Activated T-cell treated with anti-CD3 and anti-CD28 coated beads, Interleukin-2, amount 50 U/mL, for 4 hours (primary cell): ENCODE results near the gene MYZAP. TPM values are rescaled to one million over a fixed set of nuclear protein-coding genes. Genes with fewer than 3 reads are reported as not detected.

ENCODE experiments used
- ATAC-seq, 2 donors: fragments of 200-7000 bp; cut with Tn5 transposase; one replicate each; pipeline ENCODE4 v1.10.0; 2021
- DNase-seq: peaks from one replicate; pipeline ENCODE4 v3.0.0-alpha.2; 2020
- H3K27me3 Mint-ChIP-seq: one replicate; pipeline ENCODE4 v1.8.0; 2021; ENCODE audit warnings: low read depth, mixed read lengths
- H3K36me3 Mint-ChIP-seq: one replicate; pipeline ENCODE4 v1.8.0; 2022; ENCODE audit warnings: mixed read lengths; ENCODE audit not compliant: insufficient read depth
- H3K4me1 Mint-ChIP-seq: one replicate; pipeline ENCODE4 v1.8.0; 2021; ENCODE audit warnings: low read depth, mixed read lengths
- H3K4me3 Mint-ChIP-seq: one replicate; pipeline ENCODE4 v1.8.0; 2021; ENCODE audit warnings: mild to moderate bottlenecking, moderate library complexity, mixed read lengths
- H3K9me3 Mint-ChIP-seq: one replicate; pipeline ENCODE4 v1.8.0; 2021; ENCODE audit warnings: mixed read lengths
- total RNA-seq, 3 donors: library from RNA; stranded (reverse); gene quantifications; one replicate each; pipeline ENCODE4 v1.2.1, GENCODE V29; 2021

MYZAP gene
- total RNA-seq, 3 donors from 2014 or later: 0.13 to 0.22 TPM; not detected in 1

DNA sequence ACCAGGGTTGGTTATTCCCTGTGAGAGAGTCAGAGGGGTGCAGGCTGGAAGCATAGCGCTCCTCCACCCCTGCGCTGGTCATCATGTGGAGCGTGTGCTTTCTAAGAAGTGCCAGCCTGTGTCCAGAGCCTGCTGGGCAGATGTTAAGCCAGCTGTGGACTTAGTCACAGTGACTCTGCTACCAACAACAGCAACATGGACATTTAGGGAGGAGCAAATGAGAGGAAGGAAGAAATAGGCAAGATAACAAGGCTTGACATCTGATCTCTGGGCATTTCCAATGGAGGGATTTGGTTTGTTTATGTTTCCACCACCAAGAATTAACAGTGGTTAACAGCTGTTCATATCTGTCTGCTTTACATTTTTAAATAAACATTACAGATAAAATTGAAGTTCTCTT, 36.4 kb upstream of the MYZAP start:
- Mint-ChIP-seq H3K4me3 (no peak overlapping the region), H3K36me3 (no peaks in the 10 kb centered on the region), H3K9me3 (no peaks in the 10 kb centered on the region), H3K4me1 (peaks cover 4% of the 10 kb centered on the region), H3K27me3 (peaks cover 12% of the 10 kb centered on the region)
- ATAC-seq (no peak), DNase-seq (no peak)

DNA sequence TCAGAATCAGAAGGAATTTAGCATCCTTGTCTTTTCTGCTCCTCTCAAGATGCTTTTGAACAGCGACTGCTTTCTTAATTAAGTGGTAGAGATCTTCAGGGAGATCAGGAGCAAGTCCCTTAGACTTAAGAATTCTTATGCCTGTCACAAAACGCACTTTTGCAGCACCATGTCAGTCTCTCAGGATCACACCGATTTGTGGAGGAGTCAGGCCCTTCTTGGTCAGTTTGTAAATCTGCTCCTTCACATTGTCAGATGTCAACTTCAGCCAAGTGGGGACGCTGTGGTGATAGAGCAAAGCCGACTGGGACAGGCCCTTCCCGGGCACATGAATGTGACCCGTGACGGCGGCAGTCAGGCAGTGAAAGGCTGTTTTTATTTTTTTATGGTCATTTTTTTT, 35.7 kb upstream of the MYZAP start:
- H3K4me3 Mint-ChIP-seq: no peak overlapping the region
- H3K9me3 Mint-ChIP-seq: no peaks in the 10 kb centered on the region
- ATAC-seq (no peak), DNase-seq (no peak)
- H3K27me3 Mint-ChIP-seq: peaks cover 11% of the 10 kb centered on the region
- no peaks in the 10 kb centered on the region for H3K36me3 Mint-ChIP-seq
- peaks cover 10% of the 10 kb centered on the region for H3K4me1 Mint-ChIP-seq

DNA sequence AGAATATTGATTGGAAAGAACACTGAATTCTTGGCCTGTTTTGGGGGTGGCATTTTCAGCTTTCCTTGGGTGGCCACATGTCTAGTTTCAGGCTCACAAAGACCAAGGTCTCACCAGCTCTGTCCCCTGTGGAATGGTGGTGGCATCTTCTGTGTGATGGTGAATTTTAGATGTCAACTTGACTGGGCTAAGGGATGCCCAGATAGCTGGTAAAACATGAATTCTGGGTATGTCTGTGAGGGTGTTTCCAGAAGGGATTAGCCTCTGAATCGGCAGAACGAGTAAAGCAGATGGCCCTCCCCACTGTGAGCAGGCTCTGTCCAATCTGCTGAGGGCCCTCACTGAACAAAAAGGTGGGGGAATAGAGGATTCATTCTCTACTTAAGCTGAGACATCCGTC, 34.4 kb upstream of the MYZAP start:
- Mint-ChIP-seq H3K27me3 (peaks cover 6% of the 10 kb centered on the region), H3K36me3 (no peaks in the 10 kb centered on the region), H3K4me3 (no peak overlapping the region), H3K9me3 (no peaks in the 10 kb centered on the region), H3K4me1 (peaks cover 22% of the 10 kb centered on the region)
- DNase-seq (no peak), ATAC-seq (no peak)

DNA sequence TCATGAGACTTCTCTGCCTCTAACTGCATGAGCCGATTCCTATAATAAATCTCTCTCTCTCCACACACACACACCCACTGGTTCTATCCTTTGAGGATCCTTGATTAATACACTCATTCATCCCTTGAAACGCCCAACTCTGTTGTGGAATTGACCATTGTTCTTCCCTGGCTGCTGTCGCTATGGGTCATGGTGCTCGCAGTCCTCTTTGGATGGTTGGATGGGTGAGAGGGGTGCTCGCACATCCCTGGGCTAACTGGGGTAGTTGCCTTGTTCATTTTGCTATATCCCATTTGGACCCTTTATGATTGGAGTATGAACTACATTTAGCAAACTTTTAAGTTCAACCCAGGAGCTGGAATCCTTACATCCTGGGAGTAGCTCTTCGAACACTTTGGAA, 33.9 kb upstream of the MYZAP start:
- peaks cover 6% of the 10 kb centered on the region for H3K27me3 Mint-ChIP-seq
- ATAC-seq (no peak), DNase-seq (no peak)
- peaks cover 27% of the 10 kb centered on the region for H3K4me1 Mint-ChIP-seq
- H3K36me3 Mint-ChIP-seq: no peaks in the 10 kb centered on the region
- H3K4me3 Mint-ChIP-seq: no peak overlapping the region
- H3K9me3 Mint-ChIP-seq: no peaks in the 10 kb centered on the region

GRCh38 chr15:57559875-57560274, 31.8 kb upstream of the MYZAP start:
- DNase-seq (peak; percentile 68), ATAC-seq (no peak)
- no peaks in the 10 kb centered on the region for H3K36me3 Mint-ChIP-seq
- H3K4me3 Mint-ChIP-seq: no peak overlapping the region
- H3K9me3 Mint-ChIP-seq: no peaks in the 10 kb centered on the region
- peaks cover 37% of the 10 kb centered on the region for H3K4me1 Mint-ChIP-seq
- peaks cover 5% of the 10 kb centered on the region for H3K27me3 Mint-ChIP-seq

GRCh38 chr15:57561041-57561711, 30.5 kb upstream of the MYZAP start:
- Mint-ChIP-seq H3K27me3 (peaks cover 5% of the 10 kb centered on the region), H3K4me3 (peak overlapping the region; percentile 29), H3K36me3 (no peaks in the 10 kb centered on the region), H3K9me3 (no peaks in the 10 kb centered on the region), H3K4me1 (peaks cover 46% of the 10 kb centered on the region)
- ATAC-seq (peak; percentile 80 to 83), DNase-seq (peak; percentile 40)

- Mint-ChIP-seq H3K9me3 (no peaks in the 10 kb centered on the region), H3K36me3 (no peaks in the 10 kb centered on the region), H3K27me3 (peaks cover 6% of the 10 kb centered on the region), H3K4me3 (no peak overlapping the region), H3K4me1 (peaks cover 46% of the 10 kb centered on the region)
- no peak for DNase-seq
- ATAC-seq: no peak
Observed at GRCh38 chr15:57562196-57562769, 29.4 kb upstream of the MYZAP start.

DNA sequence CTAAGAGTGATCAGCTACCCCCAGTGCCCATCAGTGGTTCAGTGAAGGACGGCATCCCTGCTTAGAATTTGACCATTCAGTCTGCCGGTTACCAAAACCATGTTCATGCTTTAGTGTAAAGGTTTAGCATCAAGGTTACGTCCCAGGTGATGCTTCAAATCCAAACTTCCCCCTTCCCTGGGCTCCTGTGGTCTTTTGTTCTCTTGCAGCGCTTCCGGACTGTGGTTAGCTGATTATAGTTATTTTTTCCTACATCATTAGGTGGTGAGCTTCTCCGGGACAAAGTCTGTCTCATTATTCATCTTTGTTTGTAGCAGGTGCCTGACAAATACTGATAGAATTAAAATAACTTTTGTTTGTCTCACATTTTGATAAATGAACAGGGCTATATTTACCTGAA, 28.3 kb upstream of the MYZAP start:
- H3K36me3 Mint-ChIP-seq: no peaks in the 10 kb centered on the region
- no peak for ATAC-seq
- DNase-seq: no peak
- H3K9me3 Mint-ChIP-seq: no peaks in the 10 kb centered on the region
- H3K4me3 Mint-ChIP-seq: no peak overlapping the region
- H3K4me1 Mint-ChIP-seq: peaks cover 47% of the 10 kb centered on the region
- peaks cover 5% of the 10 kb centered on the region for H3K27me3 Mint-ChIP-seq

DNA sequence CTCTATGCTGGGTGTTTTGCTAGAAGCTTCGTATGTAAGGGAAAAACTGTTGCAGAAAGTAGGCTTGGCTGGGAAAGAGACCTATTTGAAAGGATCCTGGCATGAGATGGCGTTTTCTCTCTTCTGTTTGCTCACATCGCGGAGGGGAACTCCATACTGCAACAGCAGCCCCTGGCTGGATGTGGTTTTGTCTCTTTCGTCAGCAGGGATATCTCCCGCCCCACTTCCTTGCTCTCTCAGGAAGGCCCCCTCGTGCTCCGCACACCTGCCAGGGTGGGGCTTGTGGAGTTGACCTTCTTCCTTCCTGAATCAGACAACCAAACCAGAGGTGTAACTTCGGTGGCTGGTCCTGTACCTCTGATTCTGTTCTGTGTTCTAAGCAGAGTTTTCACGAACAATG, 26.4 kb upstream of the MYZAP start:
- ATAC-seq: peak in 1 of 2 donors; percentile 28
- peaks cover 42% of the 10 kb centered on the region for H3K4me1 Mint-ChIP-seq
- no peaks in the 10 kb centered on the region for H3K9me3 Mint-ChIP-seq
- H3K4me3 Mint-ChIP-seq: peak overlapping the region; percentile 24
- no peaks in the 10 kb centered on the region for H3K36me3 Mint-ChIP-seq
- peak; percentile 11 for DNase-seq
- peaks cover 7% of the 10 kb centered on the region for H3K27me3 Mint-ChIP-seq

DNA sequence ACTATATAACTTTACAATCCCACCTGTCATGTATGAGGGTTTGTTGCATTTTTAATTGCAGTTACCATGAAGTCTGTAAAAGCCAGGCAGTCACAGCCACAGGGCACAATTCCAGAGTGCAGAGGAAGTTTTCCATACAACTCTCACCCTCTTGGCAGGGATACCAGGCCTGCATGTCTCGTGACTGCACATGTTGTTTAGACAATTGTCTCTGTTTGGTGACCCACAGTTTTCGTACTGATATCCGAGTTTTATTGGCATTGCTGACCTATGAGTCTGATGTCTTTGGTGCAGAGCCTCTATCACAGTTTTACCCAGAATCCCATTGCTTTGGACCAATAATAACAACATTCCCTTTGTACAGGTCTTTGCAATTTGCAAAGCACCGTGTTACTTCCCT, 24.9 kb upstream of the MYZAP start:
- Mint-ChIP-seq H3K4me3 (no peak overlapping the region), H3K9me3 (no peaks in the 10 kb centered on the region), H3K4me1 (peaks cover 30% of the 10 kb centered on the region), H3K36me3 (no peaks in the 10 kb centered on the region), H3K27me3 (peaks cover 7% of the 10 kb centered on the region)
- ATAC-seq (no peak), DNase-seq (no peak)

DNA sequence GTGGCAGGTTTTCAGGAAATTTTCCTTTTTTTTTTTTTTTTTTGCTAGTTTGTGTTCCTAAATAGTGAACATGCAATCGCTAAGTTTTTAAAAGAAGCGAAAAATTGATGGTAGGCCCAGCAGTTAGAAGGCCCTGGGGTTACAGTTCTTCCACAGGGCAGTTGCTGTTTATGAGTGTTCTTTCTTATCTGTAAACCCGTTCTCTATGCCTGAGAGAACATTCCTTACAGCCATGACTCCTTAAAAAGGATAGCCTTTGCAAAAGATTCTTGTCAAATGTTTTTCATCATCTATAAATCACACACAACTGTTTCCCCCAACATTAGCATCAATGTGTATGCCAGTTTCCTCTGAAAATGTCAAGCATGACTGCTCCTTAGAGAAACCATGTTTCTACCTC, 23.8 kb upstream of the MYZAP start:
- ATAC-seq (no peak), DNase-seq (no peak)
- peaks cover 19% of the 10 kb centered on the region for H3K4me1 Mint-ChIP-seq
- no peaks in the 10 kb centered on the region for H3K36me3 Mint-ChIP-seq
- no peaks in the 10 kb centered on the region for H3K9me3 Mint-ChIP-seq
- peaks cover 7% of the 10 kb centered on the region for H3K27me3 Mint-ChIP-seq
- no peak overlapping the region for H3K4me3 Mint-ChIP-seq

- Mint-ChIP-seq H3K4me3 (no peak overlapping the region), H3K9me3 (no peaks in the 10 kb centered on the region), H3K36me3 (no peaks in the 10 kb centered on the region), H3K27me3 (peaks cover 7% of the 10 kb centered on the region), H3K4me1 (peaks cover 16% of the 10 kb centered on the region)
- DNase-seq (no peak), ATAC-seq (no peak)
Observed at GRCh38 chr15:57568299-57568698, 23.4 kb upstream of the MYZAP start.

GRCh38 chr15:57570340-57570739, 21.4 kb upstream of the MYZAP start:
- no peak for DNase-seq
- Mint-ChIP-seq H3K27me3 (peaks cover 7% of the 10 kb centered on the region), H3K4me1 (peaks cover 6% of the 10 kb centered on the region), H3K4me3 (no peak overlapping the region), H3K36me3 (no peaks in the 10 kb centered on the region), H3K9me3 (no peaks in the 10 kb centered on the region)
- no peak for ATAC-seq

DNA sequence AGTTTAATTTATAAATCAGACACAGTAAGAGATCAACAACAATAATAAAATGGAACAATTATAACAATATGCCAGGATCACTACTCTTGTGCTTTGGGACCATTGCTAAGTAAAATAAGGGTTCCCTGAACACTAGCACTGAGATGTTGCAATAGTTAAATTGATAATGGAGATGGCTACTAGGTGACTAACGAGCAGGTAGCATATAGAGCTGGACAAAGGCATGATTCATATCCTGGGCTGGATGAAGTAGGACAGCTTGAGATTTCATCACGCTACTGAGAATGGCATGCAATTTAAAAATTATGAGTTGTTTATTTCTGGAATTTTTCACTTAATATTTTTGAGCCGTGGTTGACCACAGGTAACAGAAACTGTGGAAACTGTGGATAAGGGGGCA, 20.7 kb upstream of the MYZAP start:
- Mint-ChIP-seq H3K4me3 (no peak overlapping the region), H3K9me3 (no peaks in the 10 kb centered on the region), H3K4me1 (peaks cover 1% of the 10 kb centered on the region), H3K36me3 (no peaks in the 10 kb centered on the region), H3K27me3 (peaks cover 7% of the 10 kb centered on the region)
- DNase-seq (no peak), ATAC-seq (no peak)

- ATAC-seq: no peak
- H3K4me1 Mint-ChIP-seq: peaks cover 1% of the 10 kb centered on the region
- H3K4me3 Mint-ChIP-seq: no peak overlapping the region
- peaks cover 7% of the 10 kb centered on the region for H3K27me3 Mint-ChIP-seq
- no peaks in the 10 kb centered on the region for H3K36me3 Mint-ChIP-seq
- H3K9me3 Mint-ChIP-seq: no peaks in the 10 kb centered on the region
- no peak for DNase-seq
Observed at GRCh38 chr15:57571725-57572124, 20.0 kb upstream of the MYZAP start.
